SK-N-SH treated with all-trans-retinoic acid at 6 μM for 48 hours (cell line): ENCODE results near the gene CD99.

Source experiments
- ATAC-seq: fragments of 200-7000 bp; cut with Tn5 transposase; 3 replicates; pipeline ENCODE4 v1.9.1; 2020; ENCODE audit warnings: mild to moderate bottlenecking, moderate library complexity
- ARNTL ChIP-seq: fragments of 450-650 bp; formaldehyde crosslinking; IDR thresholded peaks from 2 replicates; pipeline ENCODE4 v1.5.0; 2020; ENCODE audit warnings: low read depth, mild to moderate bottlenecking, moderate library complexity, borderline replicate concordance
- BACH2 ChIP-seq: fragments of 250-450 bp; sonication (Bioruptor Pico); IDR thresholded peaks from 2 replicates; pipeline ENCODE4 v1.9.0; 2021; ENCODE audit warnings: mild to moderate bottlenecking, borderline replicate concordance
- CREB5 ChIP-seq: fragments of 250-450 bp; sonication (Bioruptor Pico); IDR thresholded peaks from 2 replicates; pipeline ENCODE4 v1.5.1; 2020; ENCODE audit warnings: low read depth, mild to moderate bottlenecking, moderate library complexity
- CSRNP3 ChIP-seq: fragments of 250-450 bp; sonication (Bioruptor Pico); IDR thresholded peaks from 2 replicates; pipeline ENCODE4 v1.5.1; 2021; ENCODE audit warnings: mild to moderate bottlenecking, moderate library complexity
- GLIS3 ChIP-seq: fragments of 250-450 bp; sonication (Bioruptor Pico); IDR thresholded peaks from 2 replicates; pipeline ENCODE4 v1.5.0; 2020; ENCODE audit warnings: mild to moderate bottlenecking, moderate library complexity
- ISL1 ChIP-seq: fragments of 250-450 bp; sonication (Bioruptor Pico); IDR thresholded peaks from 2 replicates; pipeline ENCODE4 v2.1.2; 2022; ENCODE audit warnings: mild to moderate bottlenecking, moderate library complexity
- OSR1 ChIP-seq: fragments of 250-450 bp; sonication (Bioruptor Pico); IDR thresholded peaks from 2 replicates; pipeline ENCODE4 v1.8.0; 2022; ENCODE audit warnings: moderate library complexity, mild to moderate bottlenecking, inconsistent platforms
- PPARA ChIP-seq: fragments of 250-450 bp; sonication (Bioruptor Pico); IDR thresholded peaks from 2 replicates; pipeline ENCODE4 v1.5.0; 2020; ENCODE audit warnings: mild to moderate bottlenecking, borderline replicate concordance
- RARB ChIP-seq: fragments of 250-450 bp; sonication (Bioruptor Pico); IDR thresholded peaks from 2 replicates; pipeline ENCODE4 v1.8.0; 2021; ENCODE audit warnings: mild to moderate bottlenecking, moderate library complexity
- TCF4 ChIP-seq: fragments of 250-450 bp; sonication (Bioruptor Pico); IDR thresholded peaks from 2 replicates; pipeline ENCODE4 v1.8.0; 2021; ENCODE audit warnings: mild to moderate bottlenecking, moderate library complexity, borderline replicate concordance
- TOX ChIP-seq: fragments of 250-450 bp; sonication (Bioruptor Pico); IDR thresholded peaks from 2 replicates; pipeline ENCODE4 v1.8.0; 2021; ENCODE audit warnings: mild to moderate bottlenecking, moderate library complexity, borderline replicate concordance
- TSHZ2 ChIP-seq: fragments of 250-450 bp; sonication (Bioruptor Pico); IDR thresholded peaks from 2 replicates; pipeline ENCODE4 v1.5.0; 2020; ENCODE audit warnings: mild to moderate bottlenecking, moderate library complexity
- ZC3H10 ChIP-seq: fragments of 250-450 bp; sonication (Bioruptor Pico); IDR thresholded peaks from 2 replicates; pipeline ENCODE4 v1.5.1; 2021; ENCODE audit warnings: mild to moderate bottlenecking, moderate library complexity
- ZFP3 ChIP-seq: fragments of 250-450 bp; sonication (Bioruptor Pico); IDR thresholded peaks from 2 replicates; pipeline ENCODE4 v1.5.0; 2020; ENCODE audit warnings: mild to moderate bottlenecking, moderate library complexity
- ZFP30 ChIP-seq: fragments of 450-650 bp; formaldehyde crosslinking; IDR thresholded peaks from 2 replicates; pipeline ENCODE4 v1.5.0; 2022; ENCODE audit warnings: mild to moderate bottlenecking, moderate library complexity
- ZNF565 ChIP-seq: fragments of 450-650 bp; formaldehyde crosslinking; conservative IDR thresholded peaks from 2 replicates; pipeline ENCODE4 v1.5.0; 2020; ENCODE audit warnings: low read depth, mild to moderate bottlenecking, moderate library complexity
- ZNF70 ChIP-seq: fragments of 450-650 bp; formaldehyde crosslinking; IDR thresholded peaks from 2 replicates; pipeline ENCODE4 v1.5.0; 2020; ENCODE audit warnings: mild to moderate bottlenecking, moderate library complexity

Gene CD99

GRCh38 chrX:2679534-2680485, 11.3 kb upstream of the CD99 start:
- TF ChIP-seq ISL1 (no peak), CREB5 (CRISPR knock-in tag) (no peak), ZC3H10 (CRISPR knock-in tag) (no peak), OSR1 (CRISPR knock-in tag) (no peak), TSHZ2 (CRISPR knock-in tag) (no peak), GLIS3 (CRISPR knock-in tag) (no peak), CSRNP3 (CRISPR knock-in tag) (no peak), TOX (CRISPR knock-in tag) (no peak), ZNF70 (no peak), ZFP30 (CRISPR knock-in tag) (no peak), RARB (CRISPR knock-in tag) (no peak)
- no peak for ATAC-seq

- ATAC-seq = no peak
- TF ChIP-seq CREB5 (CRISPR knock-in tag) = no peak
- TF ChIP-seq TSHZ2 (CRISPR knock-in tag) = no peak
- no peak for TF ChIP-seq PPARA (CRISPR knock-in tag)
- TF ChIP-seq TCF4 (CRISPR knock-in tag) = no peak
- no peak for TF ChIP-seq ZFP3 (CRISPR knock-in tag)
- TF ChIP-seq ZNF70 = no peak
- TF ChIP-seq TOX (CRISPR knock-in tag) = no peak
- TF ChIP-seq ARNTL (CRISPR knock-in tag) = no peak
- no peak for TF ChIP-seq ZNF565
- no peak for TF ChIP-seq BACH2
Measured at GRCh38 chrX:2680486-2681348, 10.4 kb upstream of the CD99 start.
